ENCODE results near the gene NME2.

NME2 gene

DNA sequence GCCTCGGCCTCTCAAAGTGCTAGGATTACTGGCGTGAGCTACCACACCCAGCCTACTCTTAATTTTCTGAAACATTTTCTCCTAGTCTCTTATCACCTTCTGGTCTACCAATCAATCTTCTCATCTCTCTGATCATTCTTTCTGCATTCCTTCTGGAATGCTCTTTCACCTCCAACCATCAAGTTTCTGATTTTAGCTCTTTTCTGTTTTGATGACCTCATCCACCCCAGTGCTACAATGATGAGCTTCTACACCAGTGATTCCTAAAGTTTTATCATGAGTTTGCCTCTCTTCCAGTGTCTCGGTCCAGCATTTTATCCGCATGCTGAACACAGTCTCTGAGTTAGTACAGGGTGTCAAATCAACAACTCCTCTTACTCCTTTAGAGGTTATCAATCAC lies 31.5 kb downstream of the NME2 start:
- TF ChIP-seq, protein P1, sequence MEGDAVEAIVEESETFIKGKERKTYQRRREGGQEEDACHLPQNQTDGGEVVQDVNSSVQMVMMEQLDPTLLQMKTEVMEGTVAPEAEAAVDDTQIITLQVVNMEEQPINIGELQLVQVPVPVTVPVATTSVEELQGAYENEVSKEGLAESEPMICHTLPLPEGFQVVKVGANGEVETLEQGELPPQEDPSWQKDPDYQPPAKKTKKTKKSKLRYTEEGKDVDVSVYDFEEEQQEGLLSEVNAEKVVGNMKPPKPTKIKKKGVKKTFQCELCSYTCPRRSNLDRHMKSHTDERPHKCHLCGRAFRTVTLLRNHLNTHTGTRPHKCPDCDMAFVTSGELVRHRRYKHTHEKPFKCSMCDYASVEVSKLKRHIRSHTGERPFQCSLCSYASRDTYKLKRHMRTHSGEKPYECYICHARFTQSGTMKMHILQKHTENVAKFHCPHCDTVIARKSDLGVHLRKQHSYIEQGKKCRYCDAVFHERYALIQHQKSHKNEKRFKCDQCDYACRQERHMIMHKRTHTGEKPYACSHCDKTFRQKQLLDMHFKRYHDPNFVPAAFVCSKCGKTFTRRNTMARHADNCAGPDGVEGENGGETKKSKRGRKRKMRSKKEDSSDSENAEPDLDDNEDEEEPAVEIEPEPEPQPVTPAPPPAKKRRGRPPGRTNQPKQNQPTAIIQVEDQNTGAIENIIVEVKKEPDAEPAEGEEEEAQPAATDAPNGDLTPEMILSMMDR (IDR thresholded peaks at IDR 0.05; ENCODE audit: borderline replicate concordance, extremely low read depth, low read length, poor library complexity, severe bottlenecking), result no peak
- no peak for TF ChIP-seq EZH2 (IDR thresholded peaks at IDR 0.05; ENCODE audit: borderline replicate concordance, low read depth, low read length, severe bottlenecking)
- Histone ChIP-seq H3K4me3 (ENCODE audit: low read depth in 1 of 2, low read length in 2 of 2) (no peak overlapping the region), H3K79me2 (ENCODE audit: insufficient read depth, low read length) (no peaks in the 10 kb centered on the region), H3K4me2 (ENCODE audit: insufficient read depth, low read length) (no peak overlapping the region), H3K4me1 (ENCODE audit: insufficient read depth, low read length) (no peaks in the 10 kb centered on the region; the same call in 1 of the 2 replicates), H2AFZ (ENCODE audit: low read depth, low read length) (no peak overlapping the region), H3K36me3 (ENCODE audit: insufficient read depth, low read length) (peaks cover 80% of the 10 kb centered on the region), H3K27me3 (ENCODE audit: insufficient read depth, low read length, poor library complexity) (no peaks in the 10 kb centered on the region), H3K27ac (ENCODE audit: low read length) (no peak overlapping the region), H4K20me1 (ENCODE audit: insufficient read depth, low read length) (no peaks in the 10 kb centered on the region), H3K9ac (ENCODE audit: low read depth, low read length) (no peak overlapping the region), H3K9me3 (ENCODE audit: insufficient read depth, low read length, severe bottlenecking) (no peaks in the 10 kb centered on the region)
- no peak for DNase-seq
- no peak for ATAC-seq (ENCODE audit: insufficient read depth, low read depth)

DNA sequence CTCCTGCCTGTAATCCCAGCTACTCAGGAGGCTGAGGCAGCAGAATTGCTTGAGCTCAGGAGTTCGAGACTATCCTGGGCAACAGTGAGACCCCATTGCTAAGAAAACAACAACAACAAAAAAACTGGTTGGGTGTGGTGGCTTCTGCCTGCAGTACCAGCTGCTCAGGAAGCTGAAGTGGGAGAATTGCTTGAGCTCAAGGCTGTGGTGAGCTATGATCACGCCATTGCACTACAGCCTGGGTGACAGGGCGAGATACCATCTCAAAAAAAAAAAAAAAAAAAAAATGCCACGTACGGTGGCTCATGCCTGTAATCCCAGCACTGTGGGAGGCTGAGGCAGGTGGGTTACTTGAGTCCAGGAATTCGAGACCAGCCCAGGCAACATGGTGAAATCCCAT lies 34.1 kb downstream of the NME2 start:
- peak; percentile 73 for ATAC-seq (ENCODE audit: insufficient read depth, low read depth)
- TF ChIP-seq EZH2 (IDR thresholded peaks at IDR 0.05; ENCODE audit: borderline replicate concordance, low read depth, low read length, severe bottlenecking), result no peak
- TF ChIP-seq, protein P1 (IDR thresholded peaks at IDR 0.05; ENCODE audit: borderline replicate concordance, extremely low read depth, low read length, poor library complexity, severe bottlenecking), result no peak
- H3K36me3 ChIP-seq (ENCODE audit: insufficient read depth, low read length), result peaks cover 78% of the 10 kb centered on the region
- H2AFZ ChIP-seq (ENCODE audit: low read depth, low read length), result no peak overlapping the region
- H3K79me2 ChIP-seq (ENCODE audit: insufficient read depth, low read length), result no peaks in the 10 kb centered on the region
- no peaks in the 10 kb centered on the region for H4K20me1 ChIP-seq (ENCODE audit: insufficient read depth, low read length)
- H3K4me1 ChIP-seq (ENCODE audit: insufficient read depth, low read length), result no peaks in the 10 kb centered on the region; the same call in 1 of the 2 replicates
- H3K9me3 ChIP-seq (ENCODE audit: insufficient read depth, low read length, severe bottlenecking), result no peaks in the 10 kb centered on the region
- H3K27me3 ChIP-seq (ENCODE audit: insufficient read depth, low read length, poor library complexity), result no peaks in the 10 kb centered on the region
- peak overlapping the region; percentile 61; the same call in 1 of the 2 replicates for H3K27ac ChIP-seq (ENCODE audit: low read length)
- H3K4me3 ChIP-seq (ENCODE audit: low read depth in 1 of 2, low read length in 2 of 2), result no peak overlapping the region
- no peak overlapping the region for H3K9ac ChIP-seq (ENCODE audit: low read depth, low read length)
- peak; percentile 42 for DNase-seq
- no peak overlapping the region for H3K4me2 ChIP-seq (ENCODE audit: insufficient read depth, low read length)

DNA sequence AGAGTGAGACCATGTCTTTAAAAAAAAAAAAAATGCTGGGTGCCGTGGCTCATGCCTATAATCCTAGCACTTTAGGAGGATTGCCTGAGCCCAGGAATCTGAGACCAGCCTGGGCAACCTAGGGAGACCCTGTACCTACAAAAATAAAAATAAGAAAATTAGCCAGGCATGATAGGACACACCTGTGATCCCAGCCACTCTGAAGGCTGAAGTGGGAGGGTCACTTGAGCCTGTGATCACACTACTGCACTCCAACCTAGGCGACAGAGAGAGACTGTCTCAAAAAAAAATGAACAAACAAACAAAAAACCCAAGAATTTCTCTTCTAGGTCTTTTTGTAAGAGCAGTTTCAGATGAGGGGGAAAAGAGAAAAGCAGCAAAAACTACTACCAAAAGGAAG lies 34.6 kb downstream of the NME2 start:
- H3K4me3 ChIP-seq (ENCODE audit: low read depth in 1 of 2, low read length in 2 of 2), result no peak overlapping the region
- H3K9ac ChIP-seq (ENCODE audit: low read depth, low read length), result no peak overlapping the region
- no peaks in the 10 kb centered on the region; the same call in 1 of the 2 replicates for H3K4me1 ChIP-seq (ENCODE audit: insufficient read depth, low read length)
- H4K20me1 ChIP-seq (ENCODE audit: insufficient read depth, low read length), result no peaks in the 10 kb centered on the region
- H3K9me3 ChIP-seq (ENCODE audit: insufficient read depth, low read length, severe bottlenecking), result no peaks in the 10 kb centered on the region
- H3K4me2 ChIP-seq (ENCODE audit: insufficient read depth, low read length), result no peak overlapping the region
- no peak overlapping the region for H3K27ac ChIP-seq (ENCODE audit: low read length)
- DNase-seq, result no peak
- no peaks in the 10 kb centered on the region for H3K79me2 ChIP-seq (ENCODE audit: insufficient read depth, low read length)
- peaks cover 78% of the 10 kb centered on the region for H3K36me3 ChIP-seq (ENCODE audit: insufficient read depth, low read length)
- TF ChIP-seq EZH2 (IDR thresholded peaks at IDR 0.05; ENCODE audit: borderline replicate concordance, low read depth, low read length, severe bottlenecking), result no peak
- TF ChIP-seq, protein P1 (IDR thresholded peaks at IDR 0.05; ENCODE audit: borderline replicate concordance, extremely low read depth, low read length, poor library complexity, severe bottlenecking), result no peak
- no peak for ATAC-seq (ENCODE audit: insufficient read depth, low read depth)
- H3K27me3 ChIP-seq (ENCODE audit: insufficient read depth, low read length, poor library complexity), result no peaks in the 10 kb centered on the region
- H2AFZ ChIP-seq (ENCODE audit: low read depth, low read length), result no peak overlapping the region

DNA sequence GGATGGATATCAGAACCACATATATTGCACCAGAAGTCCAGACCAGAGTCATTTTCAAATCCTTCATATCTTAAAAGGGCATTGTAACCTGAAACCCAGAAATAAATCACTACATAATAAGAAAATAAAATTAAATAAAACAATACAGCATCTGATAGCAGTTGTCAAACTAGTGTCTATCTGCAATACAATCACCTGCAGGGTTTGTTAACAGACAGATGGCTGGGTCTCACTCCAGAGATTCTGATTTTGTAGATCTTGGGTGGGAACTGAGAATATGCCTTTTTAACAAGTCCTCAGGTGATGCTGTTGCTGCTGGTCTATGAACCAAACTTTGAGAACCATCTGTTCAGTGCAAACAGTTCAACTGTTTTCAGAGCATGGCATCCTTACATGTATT lies 37.6 kb downstream of the NME2 start:
- H2AFZ ChIP-seq (ENCODE audit: low read depth, low read length), result no peak overlapping the region
- no peaks in the 10 kb centered on the region for H3K9me3 ChIP-seq (ENCODE audit: insufficient read depth, low read length, severe bottlenecking)
- no peaks in the 10 kb centered on the region; the same call in 1 of the 2 replicates for H3K4me1 ChIP-seq (ENCODE audit: insufficient read depth, low read length)
- H3K4me2 ChIP-seq (ENCODE audit: insufficient read depth, low read length), result no peak overlapping the region
- H3K4me3 ChIP-seq (ENCODE audit: low read depth in 1 of 2, low read length in 2 of 2), result no peak overlapping the region
- no peak overlapping the region for H3K9ac ChIP-seq (ENCODE audit: low read depth, low read length)
- DNase-seq (no peak), ATAC-seq (ENCODE audit: insufficient read depth, low read depth) (no peak)
- H3K27ac ChIP-seq (ENCODE audit: low read length), result no peak overlapping the region
- TF ChIP-seq, protein P1 (IDR thresholded peaks at IDR 0.05; ENCODE audit: borderline replicate concordance, extremely low read depth, low read length, poor library complexity, severe bottlenecking), result no peak
- no peak for TF ChIP-seq EZH2 (IDR thresholded peaks at IDR 0.05; ENCODE audit: borderline replicate concordance, low read depth, low read length, severe bottlenecking)
- no peaks in the 10 kb centered on the region for H3K79me2 ChIP-seq (ENCODE audit: insufficient read depth, low read length)
- no peaks in the 10 kb centered on the region for H4K20me1 ChIP-seq (ENCODE audit: insufficient read depth, low read length)
- H3K27me3 ChIP-seq (ENCODE audit: insufficient read depth, low read length, poor library complexity), result no peaks in the 10 kb centered on the region
- peaks cover 90% of the 10 kb centered on the region for H3K36me3 ChIP-seq (ENCODE audit: insufficient read depth, low read length)

Data from DND-41 (cell line).